ENCODE data around the gene TRPC3. TPM values are rescaled to one million over a fixed set of nuclear protein-coding genes. Genes with fewer than 3 reads are reported as not detected.

Gene TRPC3
- polyA plus RNA-seq, 3 donors = not detected

GRCh38 chr4:121980643-121981042, 28.8 kb upstream of the TRPC3 start:
- TF ChIP-seq, protein P1, sequence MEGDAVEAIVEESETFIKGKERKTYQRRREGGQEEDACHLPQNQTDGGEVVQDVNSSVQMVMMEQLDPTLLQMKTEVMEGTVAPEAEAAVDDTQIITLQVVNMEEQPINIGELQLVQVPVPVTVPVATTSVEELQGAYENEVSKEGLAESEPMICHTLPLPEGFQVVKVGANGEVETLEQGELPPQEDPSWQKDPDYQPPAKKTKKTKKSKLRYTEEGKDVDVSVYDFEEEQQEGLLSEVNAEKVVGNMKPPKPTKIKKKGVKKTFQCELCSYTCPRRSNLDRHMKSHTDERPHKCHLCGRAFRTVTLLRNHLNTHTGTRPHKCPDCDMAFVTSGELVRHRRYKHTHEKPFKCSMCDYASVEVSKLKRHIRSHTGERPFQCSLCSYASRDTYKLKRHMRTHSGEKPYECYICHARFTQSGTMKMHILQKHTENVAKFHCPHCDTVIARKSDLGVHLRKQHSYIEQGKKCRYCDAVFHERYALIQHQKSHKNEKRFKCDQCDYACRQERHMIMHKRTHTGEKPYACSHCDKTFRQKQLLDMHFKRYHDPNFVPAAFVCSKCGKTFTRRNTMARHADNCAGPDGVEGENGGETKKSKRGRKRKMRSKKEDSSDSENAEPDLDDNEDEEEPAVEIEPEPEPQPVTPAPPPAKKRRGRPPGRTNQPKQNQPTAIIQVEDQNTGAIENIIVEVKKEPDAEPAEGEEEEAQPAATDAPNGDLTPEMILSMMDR (IDR thresholded peaks at IDR 0.05) = no peak
- Histone ChIP-seq H3K4me2 (replicated peaks; ENCODE audit: extremely low read depth, low read length, poor library complexity, severe bottlenecking) (no peak overlapping the region), H3K4me3 (replicated peaks in 1 of 3; ENCODE audit: low read depth in 2 of 3, low read length in 3 of 3) (no peak overlapping the region), H3K27me3 (ENCODE audit: control insufficient read depth in 2 of 2, insufficient read depth in 2 of 2, low read length in 2 of 2) (no peaks in the 10 kb centered on the region), H4K20me1 (ENCODE audit: insufficient read depth, low read length) (no peaks in the 10 kb centered on the region), H3K9ac (ENCODE audit: insufficient read depth, low read length, poor library complexity, severe bottlenecking) (no peak overlapping the region), H2AFZ (ENCODE audit: insufficient read depth, low read depth, low read length, poor library complexity, severe bottlenecking) (no peak overlapping the region), H3K79me2 (ENCODE audit: insufficient read depth, low read length) (no peaks in the 10 kb centered on the region), H3K4me1 (ENCODE audit: control insufficient read depth in 1 of 2, insufficient read depth in 2 of 2, low read length in 2 of 2) (peaks cover 0 to 10% of the 10 kb centered on the region in 2 donors), H3K27ac (ENCODE audit: low read depth in 1 of 2, low read length in 2 of 2) (no peak overlapping the region), H3K36me3 (replicated peaks in 1 of 2; ENCODE audit: control insufficient read depth in 1 of 2, insufficient read depth in 2 of 2, low read length in 2 of 2) (no peaks in the 10 kb centered on the region), H3K9me3 (replicated peaks in 1 of 2; ENCODE audit: control insufficient read depth in 1 of 2, insufficient read depth in 1 of 2, low read length in 2 of 2) (no peaks in the 10 kb centered on the region)
- no peak overlapping the region for H3K4me3 Mint-ChIP-seq
- H3K9me3 Mint-ChIP-seq = peaks cover 0 to 2% (median 0%) of the 10 kb centered on the region in 7 donors
- H3K27me3 Mint-ChIP-seq (ENCODE audit: low read depth in 3 of 3) = peaks cover 0 to 3% (median 2%) of the 10 kb centered on the region in 3 donors
- H3K27ac Mint-ChIP-seq = no peak overlapping the region
- WGBS (ENCODE audit: insufficient coverage) = 100% methylated on average over 3 of the region's 3 CpGs
- H3K4me1 Mint-ChIP-seq = peaks cover 10% of the 10 kb centered on the region
- intact Hi-C loops (cut with micrococcal nuclease) = no loop called here
- no peaks in the 10 kb centered on the region for H3K36me3 Mint-ChIP-seq
- no peak for DNase-seq

DNA sequence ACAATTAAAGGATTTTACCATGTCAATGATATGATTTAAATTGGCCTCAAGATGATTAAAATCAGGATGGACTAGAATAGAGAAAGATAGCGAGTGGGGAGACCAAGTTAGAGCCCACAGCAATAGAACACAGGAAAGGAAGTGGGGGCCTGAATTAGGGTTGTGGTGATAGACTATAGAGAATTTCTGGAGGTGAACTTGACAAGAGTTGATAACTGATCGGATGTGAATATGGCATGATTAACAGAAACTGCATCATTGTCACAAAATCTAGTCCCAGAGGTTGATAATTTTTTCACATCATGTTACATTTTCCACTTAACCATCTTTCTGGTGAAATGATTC, 26.3 kb upstream of the TRPC3 start:
- peaks cover 10% of the 10 kb centered on the region for H3K4me1 Mint-ChIP-seq
- Histone ChIP-seq H3K4me2 (replicated peaks; ENCODE audit: extremely low read depth, low read length, poor library complexity, severe bottlenecking) (no peak overlapping the region), H3K27ac (ENCODE audit: low read depth in 1 of 2, low read length in 2 of 2) (no peak overlapping the region), H3K9me3 (replicated peaks in 1 of 2; ENCODE audit: control insufficient read depth in 1 of 2, insufficient read depth in 1 of 2, low read length in 2 of 2) (no peaks in the 10 kb centered on the region), H4K20me1 (ENCODE audit: insufficient read depth, low read length) (no peaks in the 10 kb centered on the region), H2AFZ (ENCODE audit: insufficient read depth, low read depth, low read length, poor library complexity, severe bottlenecking) (no peak overlapping the region), H3K79me2 (ENCODE audit: insufficient read depth, low read length) (no peaks in the 10 kb centered on the region), H3K9ac (ENCODE audit: insufficient read depth, low read length, poor library complexity, severe bottlenecking) (no peak overlapping the region), H3K27me3 (ENCODE audit: control insufficient read depth in 2 of 2, insufficient read depth in 2 of 2, low read length in 2 of 2) (no peaks in the 10 kb centered on the region), H3K4me1 (ENCODE audit: control insufficient read depth in 1 of 2, insufficient read depth in 2 of 2, low read length in 2 of 2) (peaks cover 0 to 10% of the 10 kb centered on the region in 2 donors), H3K4me3 (replicated peaks in 1 of 3; ENCODE audit: low read depth in 2 of 3, low read length in 3 of 3) (no peak overlapping the region), H3K36me3 (replicated peaks in 1 of 2; ENCODE audit: control insufficient read depth in 1 of 2, insufficient read depth in 2 of 2, low read length in 2 of 2) (no peaks in the 10 kb centered on the region)
- intact Hi-C loops (cut with micrococcal nuclease) = no loop called here
- peaks cover 0 to 6% (median 3%) of the 10 kb centered on the region in 3 donors for H3K27me3 Mint-ChIP-seq (ENCODE audit: low read depth in 3 of 3)
- H3K27ac Mint-ChIP-seq = no peak overlapping the region
- TF ChIP-seq, protein P1 (IDR thresholded peaks at IDR 0.05) = no peak
- no peak for DNase-seq
- H3K36me3 Mint-ChIP-seq = no peaks in the 10 kb centered on the region
- no peak overlapping the region for H3K4me3 Mint-ChIP-seq
- WGBS (ENCODE audit: insufficient coverage) = 57% methylated on average over 1 of the region's 2 CpGs
- peaks cover 0 to 2% (median 0%) of the 10 kb centered on the region in 7 donors for H3K9me3 Mint-ChIP-seq
